Spinal cord (tissue), 10 donors: ENCODE results near the gene UNC80. TPM values are rescaled to one million over a fixed set of nuclear protein-coding genes. Genes with fewer than 3 reads are reported as not detected.
"Not testable (repeated sequence)": the region's sequence is repeated elsewhere in the genome, so short reads cannot be mapped to it uniquely, and the experiment has no call there.

Source experiments
- DNase-seq, 6 donors: peaks; one replicate each; pipeline versions ENCODE4 v3.0.0 to v3.0.0-alpha.2; 2013 to 2015; ENCODE audit warnings: low spot score in 6 of 6, low read depth in 4 of 6
- H3K27ac ChIP-seq: one replicate; pipeline ENCODE4 v1.5.1; 2013; ENCODE audit warnings: low read depth, low read length, control low read depth
- H3K27me3 ChIP-seq: one replicate; pipeline ENCODE4 v1.6.1; 2013; ENCODE audit warnings: low read length; ENCODE audit not compliant: control insufficient read depth, insufficient read depth
- H3K36me3 ChIP-seq: one replicate; pipeline ENCODE4 v1.6.1; 2013; ENCODE audit warnings: low read length; ENCODE audit not compliant: control insufficient read depth, insufficient read depth
- H3K4me1 ChIP-seq: one replicate; pipeline ENCODE4 v1.6.1; 2013; ENCODE audit warnings: low read length; ENCODE audit not compliant: control insufficient read depth, insufficient read depth
- H3K4me3 ChIP-seq: one replicate; pipeline ENCODE4 v1.5.1; 2013; ENCODE audit warnings: low read depth, low read length, control low read depth
- H3K9me3 ChIP-seq: one replicate; pipeline ENCODE4 v1.6.1; 2013; ENCODE audit warnings: low read length; ENCODE audit not compliant: control insufficient read depth, insufficient read depth
- WGBS: methylation state at CpG from one replicate; pipeline ENCODE4 v1.1.5; 2013; ENCODE audit warnings: missing lambda C conversion rate; ENCODE audit not compliant: insufficient coverage; 5-methylcytosine and 5-hydroxymethylcytosine counted together
- polyA plus RNA-seq, 2 donors: library from polyadenylated mRNA; unstranded; fragments of 120-200 nt; gene quantifications; one replicate each; pipeline ENCODE4 v1.2.1, GENCODE V29; 2013; ENCODE audit not compliant: insufficient read length in 2 of 2
- total RNA-seq, 2 donors: library from RNA; depleted of rRNA in 1 of 2; stranded (reverse); fragments of 120-200 nt in 1 of 2; fragments of >200 nt in 1 of 2; gene quantifications; one replicate each; pipeline versions ENCODE4 v1.2.3 to v1.2.4, GENCODE V29; 2013 to 2014
- donor health status: healthy.

The UNC80 gene
- total and polyA plus RNA-seq, 4 donors, result 12.3 to 37.8 (median 16.1) TPM

DNA sequence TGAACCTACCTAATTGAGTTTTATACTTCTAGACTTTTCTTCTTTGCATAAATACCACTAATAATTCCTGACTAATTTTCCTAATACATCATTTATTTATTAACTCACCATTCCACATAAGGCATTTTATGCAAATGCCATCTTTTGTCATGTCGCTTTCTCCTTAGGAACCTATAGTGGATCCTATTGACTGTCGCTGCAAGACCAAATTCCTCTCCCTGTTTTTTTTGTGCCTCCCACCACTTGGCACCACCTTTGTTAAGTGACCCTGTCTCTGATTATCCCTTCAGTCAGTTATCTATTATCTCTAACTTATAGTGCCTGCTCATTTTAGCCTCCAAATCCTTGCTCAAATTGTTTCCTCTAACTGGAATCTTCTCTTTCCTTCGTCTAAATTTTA lies 19.5 kb downstream of the UNC80 start:
- Histone ChIP-seq H3K27ac (no peak overlapping the region), H3K4me1 (no peaks in the 10 kb centered on the region), H3K4me3 (no peak overlapping the region), H3K27me3 (no peaks in the 10 kb centered on the region), H3K9me3 (no peaks in the 10 kb centered on the region), H3K36me3 (peaks cover 17% of the 10 kb centered on the region)
- WGBS, result 79% methylated on average over 3 of the region's 3 CpGs
- DNase-seq, result no peak

DNA sequence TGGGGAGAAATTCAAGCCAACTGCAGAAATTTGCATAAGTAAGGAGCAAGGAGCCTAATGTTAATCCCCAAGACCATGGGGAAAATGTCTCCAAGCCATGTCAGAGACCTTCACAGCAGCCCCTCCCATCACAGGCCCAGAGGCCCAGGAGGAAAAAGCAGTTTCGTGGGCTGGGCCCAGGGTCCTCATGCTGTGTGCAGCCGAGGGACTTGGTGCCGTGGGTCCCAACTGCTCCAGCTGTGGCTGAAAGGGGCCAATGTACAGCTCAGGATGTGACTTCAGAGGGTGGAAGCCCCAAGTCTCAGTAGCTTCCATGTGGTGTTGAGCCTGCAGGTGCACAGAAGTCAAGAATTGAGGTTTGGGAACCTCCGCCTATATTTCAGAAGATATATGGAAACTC lies 23.8 kb downstream of the UNC80 start:
- not testable (repeated sequence) for H3K4me3 ChIP-seq, H3K4me1 ChIP-seq, H3K27ac ChIP-seq, H3K27me3 ChIP-seq, H3K9me3 ChIP-seq, DNase-seq
- H3K36me3 ChIP-seq, result peaks cover 14% of the 10 kb centered on the region
- 99% methylated on average over 4 of the region's 4 CpGs for WGBS

DNA sequence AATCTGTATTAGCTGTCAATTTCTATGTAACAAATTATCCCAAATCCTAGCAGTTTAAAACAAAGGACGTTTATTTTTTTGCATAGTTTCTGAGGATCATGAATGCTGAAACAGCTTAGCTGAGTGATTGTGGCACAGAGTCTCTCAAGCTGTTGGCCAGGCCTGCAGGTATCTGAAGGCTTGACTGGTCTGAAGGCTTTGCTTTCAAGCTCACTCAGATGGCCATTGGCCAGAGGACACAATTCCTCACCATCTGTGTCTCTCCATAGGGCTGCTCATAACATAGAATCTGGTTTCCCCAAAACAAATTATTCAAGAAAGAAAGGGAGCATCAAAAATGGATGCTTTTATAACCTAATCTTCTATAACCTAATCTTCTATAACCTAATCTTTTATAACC lies 33.7 kb downstream of the UNC80 start:
- Histone ChIP-seq H3K4me3 (no peak overlapping the region), H3K4me1 (no peaks in the 10 kb centered on the region), H3K36me3 (peaks cover 16% of the 10 kb centered on the region), H3K27me3 (no peaks in the 10 kb centered on the region), H3K9me3 (no peaks in the 10 kb centered on the region), H3K27ac (no peak overlapping the region)
- 100% methylated on average over 1 of the region's 1 CpG for WGBS
- DNase-seq, result no peak

DNA sequence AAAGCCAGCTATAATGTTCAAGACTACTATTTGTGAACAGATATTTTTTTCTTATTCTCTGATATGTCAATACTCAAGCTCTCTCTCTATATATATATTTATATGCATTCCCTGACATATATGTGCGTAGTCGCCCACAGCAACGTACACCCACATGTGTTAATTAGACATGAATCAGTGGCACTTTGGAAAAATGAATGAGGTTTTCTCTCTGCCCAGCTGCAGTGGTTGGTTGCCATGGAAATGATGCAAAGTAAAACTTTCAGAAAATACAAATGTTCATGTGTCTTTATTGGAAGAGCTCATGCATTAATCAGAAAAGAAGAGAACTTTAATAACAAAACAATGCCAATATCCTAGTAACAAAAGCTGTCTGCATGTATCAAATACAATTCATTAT lies 34.7 kb downstream of the UNC80 start:
- Histone ChIP-seq H3K36me3 (peaks cover 16% of the 10 kb centered on the region), H3K27me3 (no peaks in the 10 kb centered on the region), H3K9me3 (no peaks in the 10 kb centered on the region), H3K4me1 (no peaks in the 10 kb centered on the region), H3K4me3 (no peak overlapping the region), H3K27ac (no peak overlapping the region)
- peak in 2 of 6 donors; percentile 33 to 39 for DNase-seq
- WGBS, result no CpG with 5 or more reads among the region's 3 CpGs

DNA sequence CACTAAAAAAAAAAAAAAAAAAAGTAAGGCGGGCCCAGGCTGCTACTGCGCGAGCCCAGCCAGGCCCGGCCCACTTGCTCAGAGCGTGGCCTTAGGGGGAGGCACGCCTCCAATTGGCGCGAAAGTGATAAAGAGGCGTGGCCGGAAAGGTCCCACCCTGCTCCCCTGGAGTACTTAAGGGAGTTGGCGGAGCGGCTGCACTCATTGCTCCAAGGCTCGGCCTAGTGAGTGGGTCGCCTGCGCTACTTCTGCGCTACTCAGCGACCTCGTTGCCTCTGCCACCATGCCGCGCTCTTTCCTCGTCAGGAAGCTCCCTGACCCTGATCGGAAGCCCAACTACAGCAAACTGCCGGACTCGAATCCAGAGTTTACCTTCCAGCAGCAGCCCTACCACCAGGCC lies 36.9 kb downstream of the UNC80 start:
- H3K4me1 ChIP-seq, result no peaks in the 10 kb centered on the region
- no peak for DNase-seq
- no peak overlapping the region for H3K27ac ChIP-seq
- H3K36me3 ChIP-seq, result peaks cover 16% of the 10 kb centered on the region
- H3K4me3 ChIP-seq, result no peak overlapping the region
- H3K9me3 ChIP-seq, result no peaks in the 10 kb centered on the region
- WGBS, result 96% methylated on average over 23 of the region's 24 CpGs
- no peaks in the 10 kb centered on the region for H3K27me3 ChIP-seq

DNA sequence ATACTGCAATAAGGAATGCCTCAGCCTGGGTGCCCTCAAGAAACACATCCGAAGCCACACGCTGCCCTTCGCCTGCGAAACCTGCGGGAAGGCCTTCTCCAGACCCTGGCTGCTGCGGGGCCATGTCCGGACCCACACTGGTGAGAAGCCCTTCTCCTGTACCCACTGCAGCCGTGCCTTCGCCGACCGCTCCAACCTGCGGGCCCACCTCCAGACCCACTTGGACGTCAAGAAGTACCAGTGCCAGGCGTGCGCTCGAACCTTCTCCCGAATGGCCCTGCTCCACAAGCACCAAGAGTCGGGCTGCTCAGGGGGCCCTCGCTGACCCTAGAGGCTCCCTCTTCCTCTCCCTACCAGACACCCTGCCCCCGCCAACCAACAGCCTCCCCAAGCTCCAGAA lies 37.6 kb downstream of the UNC80 start:
- H3K4me1 ChIP-seq, result no peaks in the 10 kb centered on the region
- peaks cover 16% of the 10 kb centered on the region for H3K36me3 ChIP-seq
- WGBS, result 95% methylated on average over 20 of the region's 20 CpGs
- H3K9me3 ChIP-seq, result no peaks in the 10 kb centered on the region
- H3K27ac ChIP-seq, result no peak overlapping the region
- no peaks in the 10 kb centered on the region for H3K27me3 ChIP-seq
- no peak for DNase-seq
- H3K4me3 ChIP-seq, result no peak overlapping the region

DNA sequence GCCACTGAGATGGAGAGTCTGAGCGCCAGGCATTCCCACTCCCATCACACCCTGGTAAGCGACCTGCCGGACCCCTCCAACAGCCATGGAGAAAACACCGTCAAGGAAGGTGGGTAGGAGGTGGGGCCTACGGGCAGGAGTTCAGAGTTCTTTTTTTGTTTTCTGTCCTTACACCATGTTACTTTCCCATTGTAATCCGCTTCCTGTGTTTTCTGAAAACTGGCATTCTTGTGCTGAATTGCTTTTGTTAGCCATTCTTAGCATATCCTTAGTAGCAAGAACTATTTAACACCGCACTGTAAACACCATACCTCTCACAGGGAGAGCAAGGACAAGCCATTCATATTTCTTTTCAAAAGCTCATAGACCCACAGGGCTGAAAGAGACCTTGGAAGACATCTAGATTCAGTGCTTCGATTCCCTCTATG lies 46.2 kb downstream of the UNC80 start:
- Histone ChIP-seq H3K9me3 (no peaks in the 10 kb centered on the region), H3K36me3 (peaks cover 14% of the 10 kb centered on the region), H3K27me3 (no peaks in the 10 kb centered on the region), H3K4me3 (no peak overlapping the region), H3K27ac (no peak overlapping the region), H3K4me1 (no peaks in the 10 kb centered on the region)
- WGBS, result 61% methylated on average over 3 of the region's 8 CpGs
- no peak for DNase-seq

DNA sequence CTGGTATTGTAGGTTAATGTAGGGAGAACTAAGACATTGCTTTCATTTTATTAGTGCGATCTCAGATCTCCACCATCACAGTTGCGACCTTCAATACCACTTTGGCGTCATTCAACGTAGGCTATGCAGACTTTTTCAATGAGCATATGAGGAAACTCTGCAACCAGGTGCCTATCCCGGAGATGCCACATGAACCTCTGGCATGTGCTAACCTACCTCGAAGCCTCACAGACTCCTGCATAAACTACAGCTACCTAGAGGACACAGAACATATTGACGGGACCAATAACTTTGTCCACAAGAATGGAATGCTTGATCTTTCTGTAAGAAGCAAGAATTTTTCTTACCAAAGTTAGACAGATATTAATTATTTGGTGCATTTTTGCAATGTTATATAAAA lies 47.3 kb downstream of the UNC80 start:
- Histone ChIP-seq H3K27ac (no peak overlapping the region), H3K4me1 (no peaks in the 10 kb centered on the region), H3K9me3 (no peaks in the 10 kb centered on the region), H3K27me3 (no peaks in the 10 kb centered on the region), H3K4me3 (no peak overlapping the region), H3K36me3 (peaks cover 14% of the 10 kb centered on the region)
- WGBS, result 99% methylated on average over 5 of the region's 7 CpGs
- DNase-seq, result no peak

DNA sequence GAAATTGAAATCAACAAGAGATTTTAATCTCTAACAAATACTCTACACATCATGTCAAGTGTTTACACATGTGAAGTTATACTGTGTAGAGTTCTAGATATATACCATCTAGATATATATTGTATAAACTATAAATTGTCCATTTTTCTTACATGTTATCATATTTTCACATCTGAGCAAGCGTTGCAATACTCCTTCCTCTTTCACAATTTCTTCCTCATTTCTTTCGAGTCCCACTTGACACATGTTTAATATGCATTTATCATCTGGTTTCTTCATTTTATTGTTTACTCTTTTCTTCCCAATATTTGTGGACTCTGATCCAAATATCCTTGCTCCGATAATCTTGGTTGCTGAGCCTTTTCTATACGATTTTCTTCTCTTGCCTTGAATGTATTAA lies 50.2 kb downstream of the UNC80 start:
- Histone ChIP-seq H3K4me3 (no peak overlapping the region), H3K4me1 (no peaks in the 10 kb centered on the region)
- WGBS, result no CpG with 5 or more reads among the region's 4 CpGs

DNA sequence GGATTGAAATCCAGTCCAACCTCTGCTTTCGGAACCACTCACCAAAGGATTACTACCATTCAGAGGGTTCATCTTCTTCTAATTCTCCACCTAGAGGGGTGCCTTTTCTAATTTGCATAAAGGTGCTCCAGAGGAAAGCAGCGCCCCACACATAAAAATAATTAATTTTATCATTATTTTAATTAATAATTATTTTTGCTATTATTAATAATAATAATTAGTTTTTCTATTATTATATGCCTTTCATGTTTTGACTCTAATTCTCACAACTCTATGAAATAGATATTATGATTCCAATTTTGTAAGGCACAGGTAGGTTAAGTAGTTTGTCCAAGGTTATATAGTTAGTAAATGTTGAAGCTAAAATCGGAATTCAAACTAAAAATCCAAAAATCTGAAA lies 51.9 kb downstream of the UNC80 start:
- no peaks in the 10 kb centered on the region for H3K27me3 ChIP-seq
- DNase-seq, result no peak
- H3K36me3 ChIP-seq, result peaks cover 6% of the 10 kb centered on the region
- WGBS, result 100% methylated on average over 1 of the region's 3 CpGs
- no peaks in the 10 kb centered on the region for H3K9me3 ChIP-seq
- no peak overlapping the region for H3K27ac ChIP-seq
- H3K4me1 ChIP-seq, result no peaks in the 10 kb centered on the region
- no peak overlapping the region for H3K4me3 ChIP-seq

More for the DNA sequence above, 50.2 kb downstream of the UNC80 start:
- DNase-seq, result no peak
- Histone ChIP-seq H3K36me3 (peaks cover 12% of the 10 kb centered on the region), H3K27ac (no peak overlapping the region), H3K27me3 (no peaks in the 10 kb centered on the region), H3K9me3 (no peaks in the 10 kb centered on the region)
